Lower lobe of right lung (tissue), 2 donors: ENCODE measurements around the gene TDG. TPM values are rescaled to one million over a fixed set of nuclear protein-coding genes. Genes with fewer than 3 reads are reported as not detected.

Source experiments
- ATAC-seq, 2 donors: fragments of 200-7000 bp; cut with Tn5 transposase; one replicate each; pipeline ENCODE4 v1.9.1; 2020 to 2022; ENCODE audit warnings: mild to moderate bottlenecking in 2 of 2, moderate library complexity in 2 of 2
- DNase-seq: peaks from one replicate; pipeline ENCODE4 v3.0.0-alpha.2; 2020
- H3K27ac ChIP-seq: fragments of 200-600 bp; one replicate; pipeline ENCODE4 v1.8.0; 2022
- H3K27me3 ChIP-seq: fragments of 200-600 bp; one replicate; pipeline ENCODE4 v1.8.0; 2022; ENCODE audit warnings: low read depth
- H3K36me3 ChIP-seq: fragments of 200-600 bp; one replicate; pipeline ENCODE4 v1.8.0; 2022; ENCODE audit warnings: mild to moderate bottlenecking
- H3K4me1 ChIP-seq: fragments of 200-600 bp; one replicate; pipeline ENCODE4 v1.8.0; 2022
- H3K4me3 ChIP-seq: fragments of 200-600 bp; one replicate; pipeline ENCODE4 v1.8.0; 2022; ENCODE audit warnings: mild to moderate bottlenecking
- H3K9me3 ChIP-seq: fragments of 200-600 bp; one replicate; pipeline ENCODE4 v1.8.0; 2022
- intact Hi-C: fragments of 100-400 bp; cut with DNase I; formaldehyde crosslinking; loops from one replicate; pipeline ENCODE4 v1.11.0; 2022
- total RNA-seq: library from RNA; stranded (reverse); fragmentation: NEBNext Ultra II Directional; extraction: Animal tissue kit (Norgen Biotek cat#: 25700); gene quantifications from one replicate; pipeline ENCODE4 v1.2.1, GENCODE V29; 2021
- TF ChIP-seq, protein P1 (sequence below): fragments of 200-600 bp; IDR thresholded peaks from one replicate; pipeline ENCODE4 v1.8.0; 2022; ENCODE audit warnings: antibody characterized with exemption, mild to moderate bottlenecking
- donor health status: DM: no; HTN: yes; CAD: no; lungs with severe emphysema.

The TDG gene
- total RNA-seq, 1 donor from 2014 or later: 19.7 TPM

GRCh38 chr12:103936679-103937078, 29.0 kb upstream of the TDG start:
- no peak for ATAC-seq
- H3K36me3 ChIP-seq: peaks cover 98% of the 10 kb centered on the region
- TF ChIP-seq, protein P1, sequence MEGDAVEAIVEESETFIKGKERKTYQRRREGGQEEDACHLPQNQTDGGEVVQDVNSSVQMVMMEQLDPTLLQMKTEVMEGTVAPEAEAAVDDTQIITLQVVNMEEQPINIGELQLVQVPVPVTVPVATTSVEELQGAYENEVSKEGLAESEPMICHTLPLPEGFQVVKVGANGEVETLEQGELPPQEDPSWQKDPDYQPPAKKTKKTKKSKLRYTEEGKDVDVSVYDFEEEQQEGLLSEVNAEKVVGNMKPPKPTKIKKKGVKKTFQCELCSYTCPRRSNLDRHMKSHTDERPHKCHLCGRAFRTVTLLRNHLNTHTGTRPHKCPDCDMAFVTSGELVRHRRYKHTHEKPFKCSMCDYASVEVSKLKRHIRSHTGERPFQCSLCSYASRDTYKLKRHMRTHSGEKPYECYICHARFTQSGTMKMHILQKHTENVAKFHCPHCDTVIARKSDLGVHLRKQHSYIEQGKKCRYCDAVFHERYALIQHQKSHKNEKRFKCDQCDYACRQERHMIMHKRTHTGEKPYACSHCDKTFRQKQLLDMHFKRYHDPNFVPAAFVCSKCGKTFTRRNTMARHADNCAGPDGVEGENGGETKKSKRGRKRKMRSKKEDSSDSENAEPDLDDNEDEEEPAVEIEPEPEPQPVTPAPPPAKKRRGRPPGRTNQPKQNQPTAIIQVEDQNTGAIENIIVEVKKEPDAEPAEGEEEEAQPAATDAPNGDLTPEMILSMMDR: no peak
- H3K27me3 ChIP-seq: no peaks in the 10 kb centered on the region
- intact Hi-C loops: no loop called here
- no peak overlapping the region for H3K4me3 ChIP-seq
- H3K9me3 ChIP-seq: no peaks in the 10 kb centered on the region
- DNase-seq: no peak
- H3K4me1 ChIP-seq: peaks cover 46% of the 10 kb centered on the region
- no peak overlapping the region for H3K27ac ChIP-seq

GRCh38 chr12:103944964-103945363, 20.7 kb upstream of the TDG start:
- Histone ChIP-seq H3K4me3 (no peak overlapping the region), H3K27me3 (no peaks in the 10 kb centered on the region), H3K36me3 (peaks cover 100% of the 10 kb centered on the region), H3K27ac (no peak overlapping the region), H3K9me3 (no peaks in the 10 kb centered on the region), H3K4me1 (no peaks in the 10 kb centered on the region)
- no peak for DNase-seq
- intact Hi-C loops: no loop called here
- TF ChIP-seq, protein P1: no peak
- ATAC-seq: no peak

DNA sequence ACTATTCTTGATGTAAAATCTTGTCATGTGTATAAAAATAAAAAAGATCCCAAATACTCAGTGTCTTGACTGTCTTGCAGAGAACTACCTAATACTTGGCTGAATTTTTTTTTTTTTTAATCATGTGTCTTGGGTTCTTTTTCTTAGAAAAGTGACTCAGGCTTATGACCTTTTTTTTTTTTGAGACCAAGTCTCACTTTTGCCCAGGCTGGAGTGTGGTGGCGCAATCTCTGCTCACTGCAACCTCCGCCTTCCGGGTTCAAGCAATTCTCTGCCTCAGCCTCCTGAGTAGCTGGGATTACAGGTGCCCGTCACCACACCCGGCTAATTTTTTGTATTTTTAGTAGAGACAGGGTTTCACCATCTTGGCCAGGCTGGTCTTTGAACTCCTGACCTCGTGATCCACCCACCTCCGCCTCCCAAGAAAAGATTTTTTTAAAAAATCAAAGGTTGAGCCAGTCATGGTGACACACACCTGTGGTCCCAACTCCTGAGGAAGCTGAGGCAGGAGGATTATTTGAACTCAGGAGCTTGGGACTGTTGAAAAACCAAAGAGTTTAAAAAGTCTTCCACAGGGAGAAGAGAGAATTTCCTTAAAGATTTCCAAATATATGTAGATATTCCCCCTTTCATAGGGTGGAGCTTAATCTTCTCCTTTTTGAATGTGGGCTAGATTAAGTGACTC, 17.7 kb upstream of the TDG start:
- intact Hi-C loops: no loop called here
- no peak for DNase-seq
- Histone ChIP-seq H3K36me3 (peaks cover 100% of the 10 kb centered on the region), H3K9me3 (no peaks in the 10 kb centered on the region), H3K4me3 (no peak overlapping the region), H3K4me1 (no peaks in the 10 kb centered on the region), H3K27ac (no peak overlapping the region), H3K27me3 (no peaks in the 10 kb centered on the region)
- ATAC-seq: no peak
- TF ChIP-seq, protein P1: no peak

DNA sequence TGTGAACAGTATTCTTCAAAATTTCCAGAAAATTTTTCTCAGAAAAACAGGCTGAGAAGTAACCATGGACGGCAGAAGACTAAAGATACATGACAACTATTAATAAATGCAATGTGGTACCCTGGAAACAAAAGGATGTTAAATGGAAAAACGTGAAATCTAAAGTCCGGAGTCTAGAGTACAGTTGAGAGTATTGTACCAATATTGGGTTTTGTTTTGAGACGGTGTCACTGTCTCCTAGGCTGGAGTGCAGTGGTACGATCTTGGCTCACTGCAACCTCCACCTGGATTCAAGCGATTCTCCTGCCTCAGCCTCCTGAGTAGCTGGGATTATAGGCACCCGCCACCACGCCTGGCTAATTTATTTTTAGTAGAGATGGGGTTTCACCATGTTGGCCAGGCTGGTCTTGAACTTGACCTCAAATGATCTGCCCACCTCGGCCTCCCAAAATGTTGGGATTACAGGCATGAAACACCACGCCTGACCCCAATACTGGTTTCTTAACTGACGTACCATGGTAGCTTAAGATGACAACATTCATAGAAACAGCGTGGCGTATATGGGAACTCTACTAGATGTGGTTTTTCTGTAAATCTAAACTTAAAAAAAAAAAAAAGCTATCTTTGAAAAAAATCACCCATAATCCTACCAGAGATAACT, 16.8 kb upstream of the TDG start:
- no peaks in the 10 kb centered on the region for H3K27me3 ChIP-seq
- TF ChIP-seq, protein P1: no peak
- H3K36me3 ChIP-seq: peaks cover 100% of the 10 kb centered on the region
- ATAC-seq: no peak
- H3K27ac ChIP-seq: no peak overlapping the region
- no peaks in the 10 kb centered on the region for H3K4me1 ChIP-seq
- no peak for DNase-seq
- H3K4me3 ChIP-seq: no peak overlapping the region
- H3K9me3 ChIP-seq: no peaks in the 10 kb centered on the region
- intact Hi-C loops: no loop called here

- Histone ChIP-seq H3K4me3 (no peak overlapping the region), H3K27me3 (no peaks in the 10 kb centered on the region), H3K4me1 (peaks cover 17% of the 10 kb centered on the region), H3K27ac (no peak overlapping the region), H3K9me3 (no peaks in the 10 kb centered on the region), H3K36me3 (peaks cover 73% of the 10 kb centered on the region)
- TF ChIP-seq, protein P1: no peak
- ATAC-seq (no peak), DNase-seq (no peak)
- intact Hi-C loops: no loop called here
Measured at GRCh38 chr12:103952497-103952896, 13.2 kb upstream of the TDG start.
